ENCODE measurements around the gene MRPL10.

MRPL10 gene

GRCh38 chr17:47840001-47840741, 8.8 kb upstream of the MRPL10 start:
- DNase-seq (ENCODE audit: low read depth in 4 of 4, low spot score in 1 of 4), result no peak

GRCh38 chr17:47839071-47839470, 7.7 kb upstream of the MRPL10 start:
- no peak for DNase-seq (ENCODE audit: low read depth in 4 of 4, low spot score in 1 of 4)

DNA sequence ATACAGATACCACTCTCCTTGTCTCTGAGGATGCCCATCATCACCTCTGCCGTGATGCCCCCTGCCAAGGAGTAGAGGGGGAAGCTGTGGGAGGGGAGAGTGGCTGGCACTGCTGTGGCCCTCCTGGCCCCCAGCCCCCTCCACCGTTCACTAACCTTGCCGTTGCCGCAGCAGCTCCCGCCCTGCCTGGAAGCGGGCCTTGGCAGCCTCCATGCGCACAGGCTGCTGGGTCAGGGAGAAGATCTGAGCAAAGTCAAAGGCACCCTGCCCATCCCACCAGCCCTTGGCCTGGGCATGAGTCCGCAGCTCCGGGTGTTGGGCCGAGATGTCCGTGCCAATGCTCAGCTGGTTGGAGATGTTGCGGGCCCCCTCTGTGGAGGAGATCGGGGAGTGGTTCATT, 7.3 kb upstream of the MRPL10 start:
- no peak for DNase-seq (ENCODE audit: low read depth in 4 of 4, low spot score in 1 of 4)

GRCh38 chr17:47837401-47838039, 6.2 kb upstream of the MRPL10 start:
- DNase-seq (ENCODE audit: low read depth in 4 of 4, low spot score in 1 of 4), result no peak

DNA sequence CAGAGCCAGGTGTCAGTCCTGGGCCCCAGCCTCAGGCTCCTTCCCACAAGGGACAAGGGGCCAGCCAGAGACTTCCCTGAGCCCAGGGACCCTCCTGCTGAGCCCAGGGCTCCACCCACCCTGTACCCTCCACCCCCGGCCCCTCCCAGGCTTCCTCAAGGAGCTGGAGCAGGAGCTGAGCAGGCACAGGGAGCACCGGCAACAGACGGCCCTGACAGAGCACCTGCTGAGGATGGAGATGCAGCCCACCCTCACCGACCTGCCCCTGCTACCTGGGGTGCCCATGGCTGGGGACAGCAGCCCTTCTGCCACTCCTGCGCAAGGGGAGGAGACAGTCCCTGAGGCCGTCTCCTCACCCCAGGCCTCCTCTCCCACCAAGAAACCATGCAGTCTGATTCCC, 5.3 kb upstream of the MRPL10 start:
- DNase-seq (ENCODE audit: low read depth in 4 of 4, low spot score in 1 of 4), result no peak

DNA sequence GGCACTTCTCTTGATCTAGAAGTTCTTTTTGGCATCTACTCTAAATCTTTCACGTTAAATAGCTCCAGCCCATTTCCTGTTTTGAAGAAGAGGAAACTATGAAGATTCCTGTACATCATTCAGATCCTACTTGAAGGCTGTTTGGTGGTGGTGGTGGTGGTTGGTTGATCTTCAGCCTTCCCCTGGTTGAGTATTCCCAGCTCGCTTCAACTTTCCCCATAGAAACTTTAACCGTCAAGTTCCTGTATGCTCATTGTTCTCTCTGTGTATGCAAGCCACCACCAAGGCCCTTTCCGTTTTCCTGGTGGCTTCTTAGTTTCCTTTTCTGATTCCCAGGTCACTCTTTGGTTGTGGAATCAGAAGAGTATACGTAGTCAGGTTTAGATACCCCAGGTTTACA, 3.4 kb upstream of the MRPL10 start:
- no peak for DNase-seq (ENCODE audit: low read depth in 4 of 4, low spot score in 1 of 4)

GRCh38 chr17:47831934-47832327, 590 bp upstream of the MRPL10 start:
- DNase-seq (ENCODE audit: low read depth in 4 of 4, low spot score in 1 of 4), result no peak

DNA sequence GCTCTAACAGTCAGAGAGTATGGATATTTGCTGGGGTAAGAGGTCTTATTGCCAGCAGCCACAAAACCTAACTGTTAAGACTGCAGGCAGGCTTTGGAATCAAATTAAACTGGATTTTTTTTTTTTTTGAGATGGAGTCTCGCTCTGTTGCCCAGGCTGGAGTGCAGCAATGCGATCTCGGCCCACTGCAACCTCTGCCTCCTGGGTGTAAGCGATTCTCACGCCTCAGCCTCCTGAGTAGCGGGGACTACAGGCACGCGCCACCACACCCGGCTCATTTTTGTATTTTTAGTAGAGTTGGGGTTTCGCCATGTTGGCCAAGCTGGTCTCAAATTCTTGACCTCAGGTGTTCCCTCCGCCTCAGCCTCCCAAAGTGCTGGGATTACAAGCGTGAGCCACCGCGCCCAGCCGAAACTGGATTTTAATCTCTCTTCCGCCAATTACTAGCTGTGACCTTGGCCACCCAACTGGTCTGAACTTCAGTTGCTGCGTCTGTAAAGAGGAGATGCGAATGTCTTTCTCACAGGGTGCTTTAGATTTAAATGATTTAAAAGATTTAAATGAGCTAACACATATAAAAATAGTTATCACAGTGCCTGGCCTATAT, 842 bp downstream of the MRPL10 start:
- DNase-seq (ENCODE audit: low read depth in 4 of 4, low spot score in 1 of 4), result no peak

GRCh38 chr17:47829870-47830269, 1.5 kb downstream of the MRPL10 start:
- DNase-seq (ENCODE audit: low read depth in 4 of 4, low spot score in 1 of 4), result no peak

GRCh38 chr17:47823519-47823918, 7.8 kb downstream of the MRPL10 start:
- no peak for DNase-seq (ENCODE audit: low read depth in 4 of 4, low spot score in 1 of 4)

DNA sequence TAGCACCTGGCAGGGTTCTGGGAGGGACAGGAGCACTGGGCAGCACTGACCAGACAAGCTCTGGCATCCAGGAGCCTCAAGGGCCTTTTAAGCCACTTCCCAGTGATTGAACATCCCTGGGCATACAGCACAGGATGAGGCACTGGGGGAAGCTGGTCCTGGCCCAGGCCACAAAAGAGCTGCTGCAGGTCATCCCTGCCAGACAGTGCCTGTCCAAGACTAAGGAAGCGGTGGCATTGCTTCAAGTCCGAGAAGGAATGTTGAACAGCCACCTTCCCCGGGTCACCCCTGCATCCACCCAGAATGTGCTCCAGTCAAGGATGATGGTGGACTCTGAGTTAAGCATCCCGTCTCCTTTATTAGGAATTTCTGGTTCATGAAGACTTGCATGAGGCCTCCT, 8.6 kb downstream of the MRPL10 start:
- DNase-seq (ENCODE audit: low read depth in 4 of 4, low spot score in 1 of 4), result no peak

- DNase-seq (ENCODE audit: low read depth in 4 of 4, low spot score in 1 of 4), result peak; percentile 38 to 66 (median 48)
These were observed 9.6 kb downstream of the MRPL10 start, which contains the start of gene OSBPL7 for GRCh38 chr17:47821424-47822391. OSBPL7 (minus strand) TSS chr17:47821794; CDS start chr17:47820278, 1,516 bp downstream.

- DNase-seq (ENCODE audit: low read depth in 4 of 4, low spot score in 1 of 4), result no peak
These were observed 10.3 kb downstream of the MRPL10 start for GRCh38 chr17:47821031-47821423.

DNA sequence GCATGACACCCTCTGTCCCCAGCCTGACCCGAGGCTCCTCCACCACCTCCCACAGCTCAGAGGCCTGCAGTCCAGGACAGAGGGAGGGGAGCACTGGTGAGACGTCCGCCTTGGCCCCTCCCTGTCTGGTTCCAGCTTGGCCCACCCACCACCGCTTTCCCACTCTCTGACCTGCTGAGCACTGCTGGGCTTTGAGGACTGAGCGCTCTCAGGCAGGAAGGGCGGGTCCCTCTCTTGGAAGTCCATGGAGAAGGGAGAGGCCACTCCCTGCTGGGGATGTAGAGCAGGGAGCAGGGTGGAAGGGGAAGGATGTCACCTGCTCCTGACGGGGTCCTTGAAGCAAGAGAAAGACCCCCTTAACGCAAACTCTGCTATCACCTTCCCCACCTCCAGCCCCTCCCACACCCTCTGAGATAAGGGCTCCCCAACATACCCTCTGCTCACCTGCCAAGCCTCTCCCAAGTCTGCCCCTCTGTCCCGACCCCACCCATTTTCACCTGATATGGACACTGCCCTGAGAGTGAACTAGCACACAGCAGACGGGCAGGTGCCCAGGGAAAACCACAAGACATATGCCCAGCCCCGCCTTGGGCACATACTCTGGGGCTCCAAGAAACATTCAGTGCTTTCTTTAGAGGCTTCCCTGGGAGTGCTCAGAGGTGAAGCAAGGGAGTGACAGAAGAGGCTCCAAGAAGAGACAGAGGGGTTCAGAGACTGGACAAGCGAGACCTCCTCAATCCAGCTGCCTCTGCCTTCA, 11.1 kb downstream of the MRPL10 start:
- DNase-seq (ENCODE audit: low read depth in 4 of 4, low spot score in 1 of 4), result no peak

DNA sequence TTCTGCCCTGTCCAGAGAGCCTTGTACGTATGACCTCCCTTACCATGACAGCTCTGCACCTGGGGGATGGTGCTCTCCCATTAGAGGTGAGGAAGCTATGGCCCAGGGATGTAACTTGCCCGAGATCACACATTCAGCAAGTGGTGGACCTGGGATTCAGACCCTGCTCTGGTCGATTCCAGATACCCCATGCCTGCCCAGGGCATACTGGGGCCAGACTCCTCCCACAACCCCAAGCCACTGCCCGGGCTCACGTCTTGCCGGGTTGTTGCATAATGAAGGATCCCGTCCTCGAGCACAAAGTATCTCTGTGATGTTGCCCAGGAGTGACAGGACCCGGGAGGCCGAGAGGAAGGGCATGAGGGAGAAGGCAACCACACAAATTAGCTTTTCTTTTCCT, 11.9 kb downstream of the MRPL10 start:
- DNase-seq (ENCODE audit: low read depth in 4 of 4, low spot score in 1 of 4), result no peak

GRCh38 chr17:47818002-47818695, 13.2 kb downstream of the MRPL10 start:
- DNase-seq (ENCODE audit: low read depth in 4 of 4, low spot score in 1 of 4), result no peak

- DNase-seq (ENCODE audit: low read depth in 4 of 4, low spot score in 1 of 4), result no peak
These were observed 14.4 kb downstream of the MRPL10 start for GRCh38 chr17:47816947-47817346.

DNA sequence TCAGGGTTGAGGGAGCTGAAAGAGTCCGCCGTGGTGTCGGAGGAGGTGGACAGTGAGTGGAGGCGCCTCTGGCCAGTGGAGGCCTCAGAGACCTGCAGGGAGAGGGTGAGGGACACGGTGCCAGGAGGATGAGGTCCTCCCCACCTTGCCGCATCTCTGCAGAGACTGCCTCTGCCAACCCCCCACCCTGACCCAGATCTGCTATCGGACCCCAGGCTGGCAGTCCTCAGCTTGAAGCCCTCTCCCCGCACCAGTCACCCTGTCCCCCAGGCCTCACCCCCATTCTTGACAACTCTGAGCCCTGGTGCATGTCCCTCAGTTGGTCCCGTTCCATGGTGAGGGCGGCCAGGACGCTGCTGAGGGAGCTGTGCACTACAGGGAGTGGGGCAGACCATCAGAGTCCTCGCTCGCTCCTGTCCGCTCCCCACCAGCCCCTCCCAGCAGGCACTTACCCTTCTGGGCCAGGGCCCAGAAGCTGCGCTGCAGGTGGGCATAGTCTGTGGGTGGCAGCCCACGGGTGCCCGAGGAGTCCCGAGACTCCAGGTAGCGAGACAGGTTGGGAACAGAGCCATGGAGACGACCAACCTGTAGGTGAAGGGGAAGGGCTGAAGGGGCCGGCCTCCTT, 15.1 kb downstream of the MRPL10 start:
- no peak for DNase-seq (ENCODE audit: low read depth in 4 of 4, low spot score in 1 of 4)

- DNase-seq (ENCODE audit: low read depth in 4 of 4, low spot score in 1 of 4), result no peak
These were observed 16.0 kb downstream of the MRPL10 start for GRCh38 chr17:47815106-47815918.

All from stimulated activated CD4-positive, alpha-beta T cell treated with anti-CD3 and anti-CD28 coated beads, Interleukin-1b, Interleukin-23, amount 100 ng/mL, for 24 hours (primary cell).